Activated T-helper 2 cell treated with anti-CD3 and anti-CD28 coated beads, Interferon-gamma antibody, Interleukin-2, Interleukin-4, amounts not matched to agents 10 μg/mL and 5 μg/mL and 100 μg/mL, durations not matched to agents 14 hours and 24 hours and 36 hours (primary cell): ENCODE results near the gene MTOR. TPM values are rescaled to one million over a fixed set of nuclear protein-coding genes. Genes with fewer than 3 reads are reported as not detected.

Source experiments
- DNase-seq: peaks from one replicate; pipeline ENCODE4 v3.0.0; 2021; ENCODE audit warnings: low spot score
- H3K27ac Mint-ChIP-seq: one replicate; pipeline ENCODE4 v1.8.0; 2021; ENCODE audit warnings: mixed read lengths
- H3K27me3 Mint-ChIP-seq: one replicate; pipeline ENCODE4 v1.8.0; 2021; ENCODE audit warnings: low read depth, mixed read lengths
- H3K36me3 Mint-ChIP-seq: one replicate; pipeline ENCODE4 v1.8.0; 2021; ENCODE audit warnings: low read depth, mixed read lengths
- H3K4me1 Mint-ChIP-seq: one replicate; pipeline ENCODE4 v1.8.0; 2021; ENCODE audit warnings: low read depth, mixed read lengths
- H3K4me3 Mint-ChIP-seq: one replicate; pipeline ENCODE4 v1.8.0; 2021; ENCODE audit warnings: low read depth, mild to moderate bottlenecking, moderate library complexity, mixed read lengths
- H3K9me3 Mint-ChIP-seq: one replicate; pipeline ENCODE4 v1.8.0; 2021; ENCODE audit warnings: mixed read lengths
- intact Hi-C: fragments of 100-400 bp; cut with micrococcal nuclease; formaldehyde crosslinking; loops from one replicate; pipeline ENCODE4 v1.15.1; 2023
- total RNA-seq: library from RNA; stranded (reverse); gene quantifications from 2 replicates; pipeline ENCODE4 v1.2.3, GENCODE V29; 2022

The MTOR gene
- total RNA-seq, 1 donor from 2014 or later = 44.5 TPM

DNA sequence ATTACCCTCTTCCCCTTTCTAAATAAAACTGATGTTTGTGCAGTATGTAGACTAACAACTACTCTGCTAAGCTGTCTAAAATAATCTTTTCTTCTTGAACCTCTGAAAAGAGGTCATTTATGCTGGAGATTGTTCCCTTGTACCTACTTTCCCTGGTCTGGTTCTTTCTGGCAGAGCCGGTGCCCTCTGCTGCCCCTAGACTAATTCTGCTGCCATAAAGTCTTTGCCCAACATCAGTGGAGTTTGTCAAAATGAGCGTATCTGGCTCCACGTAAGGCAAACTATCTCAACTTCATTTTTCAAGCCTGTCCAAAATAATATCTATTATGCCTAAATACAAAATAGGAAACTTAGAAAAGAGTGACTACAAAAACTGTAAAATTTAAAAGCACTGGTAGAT, 104.1 kb downstream of the MTOR start:
- peaks cover 34% of the 10 kb centered on the region for H3K36me3 Mint-ChIP-seq
- H3K27me3 Mint-ChIP-seq = no peaks in the 10 kb centered on the region
- H3K27ac Mint-ChIP-seq = no peak overlapping the region
- DNase-seq = no peak
- intact Hi-C loops = no loop called here
- H3K4me3 Mint-ChIP-seq = no peak overlapping the region
- no peaks in the 10 kb centered on the region for H3K9me3 Mint-ChIP-seq
- H3K4me1 Mint-ChIP-seq = peaks cover 10% of the 10 kb centered on the region

DNA sequence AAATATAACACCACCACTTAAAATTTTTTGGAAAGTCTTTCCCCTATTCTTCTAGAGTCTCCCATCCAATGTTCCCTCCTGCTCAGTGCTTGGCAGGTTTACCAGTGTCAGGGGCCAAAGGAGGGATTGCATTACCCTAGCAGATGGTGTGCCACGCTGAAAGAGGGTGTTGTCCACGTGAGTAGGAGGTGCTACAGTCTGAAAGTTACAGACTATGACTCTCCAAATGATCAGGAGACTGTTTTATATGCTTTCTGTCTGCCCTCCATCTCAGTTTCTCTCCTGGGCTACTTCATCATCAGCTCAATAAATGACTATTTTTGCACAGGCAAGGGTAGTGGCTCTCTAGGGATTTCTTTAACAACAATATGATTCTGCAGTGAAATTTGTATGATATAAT, 104.5 kb downstream of the MTOR start:
- Mint-ChIP-seq H3K27ac (no peak overlapping the region), H3K36me3 (peaks cover 34% of the 10 kb centered on the region), H3K9me3 (no peaks in the 10 kb centered on the region), H3K4me1 (peaks cover 10% of the 10 kb centered on the region), H3K27me3 (no peaks in the 10 kb centered on the region), H3K4me3 (no peak overlapping the region)
- no peak for DNase-seq
- intact Hi-C loops = no loop called here

DNA sequence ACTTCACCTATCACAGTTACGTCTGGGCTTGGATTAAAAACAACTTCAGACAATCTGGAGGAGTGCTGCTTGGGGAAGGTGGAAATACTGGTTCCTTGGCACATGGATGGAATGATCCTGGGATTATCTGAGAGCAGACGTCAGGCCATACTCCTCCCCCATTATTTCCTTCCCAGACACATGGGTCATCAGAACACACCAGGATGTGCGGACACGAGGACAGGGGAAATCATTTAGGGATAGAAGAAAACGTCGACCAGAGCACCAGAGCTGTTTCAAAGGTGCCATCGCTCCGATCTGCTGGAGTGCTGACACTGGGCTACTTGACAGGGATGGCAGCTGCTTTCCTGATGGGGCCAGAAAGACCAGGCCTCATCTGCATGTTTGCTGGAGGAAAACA, 105.0 kb downstream of the MTOR start:
- H3K27ac Mint-ChIP-seq = peak overlapping the region; percentile 43

DNA sequence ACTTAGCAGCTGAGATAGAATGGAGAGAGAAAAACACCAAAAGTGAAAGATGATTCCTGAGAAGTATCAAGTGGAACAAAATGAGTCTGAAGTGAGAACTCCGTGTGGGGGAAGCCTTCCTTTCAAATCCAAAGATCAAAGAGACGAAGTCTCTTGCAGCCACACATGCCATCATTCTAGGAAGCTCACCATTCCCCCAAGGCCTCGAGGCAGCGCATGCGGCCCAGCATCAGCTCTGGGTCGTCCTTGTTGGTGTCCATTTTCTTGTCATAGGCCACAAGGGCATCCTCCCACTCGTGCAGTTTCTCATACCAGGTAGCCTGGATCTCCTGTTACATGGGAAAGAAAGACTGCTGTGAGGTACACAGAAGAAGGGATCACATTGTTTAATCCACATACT, 105.4 kb downstream of the MTOR start:
- no peaks in the 10 kb centered on the region for H3K9me3 Mint-ChIP-seq
- H3K4me1 Mint-ChIP-seq = peaks cover 10% of the 10 kb centered on the region
- peaks cover 32% of the 10 kb centered on the region for H3K36me3 Mint-ChIP-seq
- H3K4me3 Mint-ChIP-seq = no peak overlapping the region
- H3K27ac Mint-ChIP-seq = peak overlapping the region; percentile 15
- no peaks in the 10 kb centered on the region for H3K27me3 Mint-ChIP-seq
- intact Hi-C loops = no loop called here
- DNase-seq = no peak

More for the DNA sequence above, 105.0 kb downstream of the MTOR start:
- H3K27me3 Mint-ChIP-seq = no peaks in the 10 kb centered on the region
- no peak for DNase-seq
- H3K36me3 Mint-ChIP-seq = peaks cover 35% of the 10 kb centered on the region
- no peaks in the 10 kb centered on the region for H3K9me3 Mint-ChIP-seq
- intact Hi-C loops = no loop called here
- peaks cover 10% of the 10 kb centered on the region for H3K4me1 Mint-ChIP-seq
- H3K4me3 Mint-ChIP-seq = no peak overlapping the region

DNA sequence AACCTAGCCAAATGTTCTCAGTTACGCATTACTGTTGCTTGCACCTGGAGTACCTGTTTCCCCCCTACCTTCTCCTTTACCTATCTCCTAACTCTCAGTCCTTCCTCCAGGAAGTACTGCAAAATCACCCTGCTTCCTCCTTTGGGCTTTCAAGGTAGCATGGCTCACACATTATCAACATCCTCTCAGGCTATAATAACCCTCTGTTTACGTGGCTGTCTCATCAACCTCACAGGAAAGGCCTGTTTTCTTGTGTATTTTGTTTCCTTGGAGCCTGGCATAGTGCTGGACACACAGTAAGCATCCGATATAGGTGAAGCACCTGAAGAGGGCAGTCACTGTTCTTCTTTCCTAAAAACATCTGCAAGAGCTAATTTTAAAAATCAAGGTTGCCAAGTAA, 105.9 kb downstream of the MTOR start:
- no peak overlapping the region for H3K4me3 Mint-ChIP-seq
- peak overlapping the region; percentile 15 for H3K27ac Mint-ChIP-seq
- H3K4me1 Mint-ChIP-seq = peaks cover 10% of the 10 kb centered on the region
- no peaks in the 10 kb centered on the region for H3K27me3 Mint-ChIP-seq
- intact Hi-C loops = no loop called here
- no peaks in the 10 kb centered on the region for H3K9me3 Mint-ChIP-seq
- peaks cover 27% of the 10 kb centered on the region for H3K36me3 Mint-ChIP-seq
- DNase-seq = no peak

DNA sequence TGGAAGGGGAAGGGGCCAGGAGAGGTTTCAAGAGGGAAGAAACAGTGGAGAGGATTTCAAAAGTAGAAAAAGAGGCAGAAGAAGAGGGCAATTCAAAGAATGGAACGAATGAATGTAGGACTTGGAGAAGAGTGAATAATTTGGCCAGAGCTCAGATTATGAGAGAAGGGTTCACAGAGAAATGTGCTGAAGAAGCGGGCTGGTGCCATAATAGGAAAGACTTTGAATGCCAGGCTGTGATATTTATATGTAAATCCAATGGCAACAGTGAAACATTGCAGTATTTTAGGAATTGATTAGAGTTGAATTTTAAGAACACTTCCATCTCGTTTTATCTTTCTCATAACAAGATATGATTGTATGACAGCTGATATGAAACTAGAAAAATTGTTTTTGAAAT, 109.2 kb downstream of the MTOR start:
- H3K27me3 Mint-ChIP-seq = no peaks in the 10 kb centered on the region
- no peak overlapping the region for H3K27ac Mint-ChIP-seq
- intact Hi-C loops = no loop called here
- DNase-seq = no peak
- peaks cover 10% of the 10 kb centered on the region for H3K4me1 Mint-ChIP-seq
- peaks cover 30% of the 10 kb centered on the region for H3K36me3 Mint-ChIP-seq
- no peak overlapping the region for H3K4me3 Mint-ChIP-seq
- H3K9me3 Mint-ChIP-seq = no peaks in the 10 kb centered on the region

DNA sequence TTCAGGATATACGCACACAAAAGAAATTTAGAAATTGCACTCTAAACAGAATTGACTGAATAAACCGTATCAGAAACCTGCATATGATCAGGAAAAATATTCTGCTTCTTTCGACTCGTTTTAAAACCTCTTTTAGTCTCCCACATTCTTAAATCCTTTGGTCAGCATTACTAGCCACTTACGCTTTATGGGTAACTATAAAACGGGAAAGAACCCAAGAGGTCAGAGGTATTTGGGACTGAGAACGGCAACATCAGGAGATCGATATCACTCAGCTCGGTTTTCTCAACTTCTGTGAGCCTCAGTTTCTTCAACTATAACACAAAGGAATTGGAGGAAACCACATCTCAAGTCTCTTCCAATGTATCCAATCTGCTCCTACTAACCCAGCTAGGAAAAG, 109.6 kb downstream of the MTOR start:
- intact Hi-C loops = no loop called here
- DNase-seq = no peak
- Mint-ChIP-seq H3K36me3 (peaks cover 30% of the 10 kb centered on the region), H3K9me3 (no peaks in the 10 kb centered on the region), H3K4me1 (peaks cover 10% of the 10 kb centered on the region), H3K27me3 (no peaks in the 10 kb centered on the region), H3K4me3 (no peak overlapping the region), H3K27ac (no peak overlapping the region)

DNA sequence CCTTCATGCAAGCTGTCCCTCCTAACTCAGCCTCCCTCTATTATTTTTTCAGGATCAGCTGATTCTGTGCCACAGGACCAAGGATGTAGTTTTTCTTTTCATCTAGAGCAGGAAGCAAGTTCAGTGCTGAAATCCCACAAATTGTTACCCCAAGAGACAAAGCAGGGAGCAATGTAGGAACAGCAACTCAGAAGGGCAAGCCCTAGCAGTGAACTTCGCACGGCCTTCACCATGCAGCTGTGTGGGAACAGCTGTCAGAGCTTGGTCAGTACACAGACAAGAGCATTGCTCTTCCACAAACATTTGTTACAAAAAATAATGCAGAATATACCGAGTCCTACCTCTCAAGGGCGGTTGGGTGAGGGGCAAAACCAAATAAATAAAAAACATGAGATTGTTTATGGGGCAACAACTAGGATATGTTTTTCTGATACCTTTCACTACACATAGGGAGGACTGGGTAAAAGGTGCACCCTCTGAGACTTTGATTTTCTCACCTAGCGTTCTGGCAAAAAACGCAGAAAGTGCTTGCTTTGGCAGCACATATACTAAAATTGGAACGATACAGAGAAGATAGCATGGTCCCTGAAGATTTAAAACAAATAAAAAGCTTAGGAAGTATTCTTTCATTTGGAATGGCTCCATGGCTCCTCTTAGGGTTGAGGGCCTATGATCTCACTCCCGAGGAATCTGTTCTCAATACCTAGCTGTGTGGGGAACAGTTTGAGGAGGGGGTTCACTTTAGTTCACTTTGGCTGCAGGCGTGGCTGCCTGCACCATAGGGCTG, 110.3 kb downstream of the MTOR start:
- Mint-ChIP-seq H3K27me3 (no peaks in the 10 kb centered on the region), H3K9me3 (no peaks in the 10 kb centered on the region), H3K27ac (no peak overlapping the region), H3K4me3 (no peak overlapping the region), H3K4me1 (peaks cover 6% of the 10 kb centered on the region), H3K36me3 (peaks cover 27% of the 10 kb centered on the region)
- no peak for DNase-seq
- intact Hi-C loops = no loop called here

DNA sequence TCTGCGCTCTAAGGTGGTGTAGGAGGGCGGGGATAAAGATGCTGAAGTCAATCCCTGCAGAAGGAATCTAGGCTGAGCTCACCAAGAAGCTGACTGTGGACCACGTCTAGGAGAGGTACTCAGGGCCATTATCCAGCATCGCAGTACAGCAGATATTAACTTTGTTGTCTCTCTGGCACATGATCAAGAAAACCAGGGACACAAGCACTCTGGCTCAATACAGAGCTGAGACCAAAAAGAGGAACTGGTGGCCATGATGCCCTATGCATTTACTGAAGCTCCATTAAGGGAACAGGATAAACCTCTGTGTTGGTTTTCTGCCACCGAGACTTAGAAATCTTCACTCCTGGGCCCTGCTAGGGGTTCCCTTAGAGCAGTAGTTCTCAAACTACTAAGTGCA, 111.2 kb downstream of the MTOR start:
- no peak overlapping the region for H3K4me3 Mint-ChIP-seq
- H3K9me3 Mint-ChIP-seq = no peaks in the 10 kb centered on the region
- H3K36me3 Mint-ChIP-seq = peaks cover 25% of the 10 kb centered on the region
- no peaks in the 10 kb centered on the region for H3K27me3 Mint-ChIP-seq
- H3K4me1 Mint-ChIP-seq = no peaks in the 10 kb centered on the region
- intact Hi-C loops = no loop called here
- H3K27ac Mint-ChIP-seq = no peak overlapping the region
- DNase-seq = no peak

DNA sequence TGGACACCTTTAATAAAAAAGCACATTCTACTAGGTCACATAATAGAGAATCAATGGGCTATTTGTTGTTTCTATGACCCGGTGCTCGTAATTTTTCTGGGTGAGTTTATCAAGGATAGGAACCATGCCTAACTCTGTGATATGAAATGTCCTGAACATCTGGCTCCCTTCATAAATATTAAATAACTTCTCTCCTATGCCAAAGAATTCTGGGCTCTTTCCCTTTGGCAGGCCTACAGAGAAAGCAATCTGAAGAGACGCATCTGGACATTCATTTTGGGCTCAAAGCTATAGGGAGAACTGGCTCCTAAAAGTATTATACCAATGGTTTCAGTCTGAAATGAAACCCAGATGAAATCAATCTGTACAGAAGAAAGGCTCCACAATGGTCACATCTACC, 112.0 kb downstream of the MTOR start:
- intact Hi-C loops = no loop called here

DNA sequence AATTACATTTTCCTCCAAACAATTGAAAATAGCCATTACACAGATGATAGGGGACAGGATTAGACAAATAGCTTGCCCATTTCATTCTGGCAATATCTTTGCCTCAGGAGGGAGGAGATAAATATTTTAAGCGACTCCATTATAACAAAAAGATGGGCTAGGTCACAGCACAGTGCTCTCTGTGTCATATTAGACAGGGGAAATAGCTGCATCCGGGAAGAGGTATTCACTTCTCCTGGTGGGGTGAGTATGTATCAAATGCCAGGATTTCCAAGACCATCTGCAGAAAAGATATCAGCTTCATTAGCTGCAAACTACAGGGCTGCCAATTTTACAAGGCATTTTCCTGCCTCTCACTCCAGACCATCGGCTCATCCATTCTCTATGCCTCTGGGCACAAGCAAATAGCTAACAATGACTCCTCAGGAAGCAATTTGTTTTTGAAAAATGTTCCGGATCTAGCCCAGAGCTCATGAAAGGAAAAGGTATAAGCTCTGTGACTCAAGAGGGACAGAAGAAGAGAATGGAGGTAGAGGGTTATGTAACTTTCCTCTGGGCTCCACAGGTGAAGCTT, 115.1 kb downstream of the MTOR start:
- Mint-ChIP-seq H3K4me1 (peaks cover 2% of the 10 kb centered on the region), H3K4me3 (no peak overlapping the region), H3K36me3 (peaks cover 34% of the 10 kb centered on the region), H3K27ac (no peak overlapping the region), H3K27me3 (no peaks in the 10 kb centered on the region), H3K9me3 (no peaks in the 10 kb centered on the region)
- no peak for DNase-seq
- intact Hi-C loops = no loop called here

More for the DNA sequence above, 112.0 kb downstream of the MTOR start:
- Mint-ChIP-seq H3K36me3 (peaks cover 26% of the 10 kb centered on the region), H3K4me3 (no peak overlapping the region), H3K27ac (no peak overlapping the region), H3K4me1 (no peaks in the 10 kb centered on the region), H3K27me3 (no peaks in the 10 kb centered on the region), H3K9me3 (no peaks in the 10 kb centered on the region)
- no peak for DNase-seq

DNA sequence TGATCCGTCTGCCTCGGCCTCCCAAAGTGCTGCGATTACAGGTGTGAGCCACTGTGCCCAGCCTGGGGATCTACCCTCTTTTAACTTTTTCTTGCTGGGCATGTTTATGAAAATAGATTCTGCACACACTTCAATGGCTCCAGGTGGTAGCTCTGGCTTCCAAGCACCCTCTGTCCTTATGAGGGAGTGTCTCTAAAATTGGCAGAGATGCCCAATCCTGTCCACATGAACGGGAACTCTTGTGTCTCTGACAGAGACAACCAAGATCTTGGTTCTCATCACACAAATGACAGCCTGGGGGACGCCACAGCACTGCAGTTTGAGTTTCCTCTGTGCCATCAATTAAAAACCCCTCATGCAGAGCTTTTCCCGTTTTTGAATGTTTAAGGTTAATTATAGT, 116.6 kb downstream of the MTOR start:
- Mint-ChIP-seq H3K27ac (no peak overlapping the region), H3K4me3 (no peak overlapping the region), H3K4me1 (peaks cover 2% of the 10 kb centered on the region), H3K27me3 (no peaks in the 10 kb centered on the region), H3K36me3 (peaks cover 34% of the 10 kb centered on the region), H3K9me3 (no peaks in the 10 kb centered on the region)
- DNase-seq = no peak
- intact Hi-C loops = no loop called here

DNA sequence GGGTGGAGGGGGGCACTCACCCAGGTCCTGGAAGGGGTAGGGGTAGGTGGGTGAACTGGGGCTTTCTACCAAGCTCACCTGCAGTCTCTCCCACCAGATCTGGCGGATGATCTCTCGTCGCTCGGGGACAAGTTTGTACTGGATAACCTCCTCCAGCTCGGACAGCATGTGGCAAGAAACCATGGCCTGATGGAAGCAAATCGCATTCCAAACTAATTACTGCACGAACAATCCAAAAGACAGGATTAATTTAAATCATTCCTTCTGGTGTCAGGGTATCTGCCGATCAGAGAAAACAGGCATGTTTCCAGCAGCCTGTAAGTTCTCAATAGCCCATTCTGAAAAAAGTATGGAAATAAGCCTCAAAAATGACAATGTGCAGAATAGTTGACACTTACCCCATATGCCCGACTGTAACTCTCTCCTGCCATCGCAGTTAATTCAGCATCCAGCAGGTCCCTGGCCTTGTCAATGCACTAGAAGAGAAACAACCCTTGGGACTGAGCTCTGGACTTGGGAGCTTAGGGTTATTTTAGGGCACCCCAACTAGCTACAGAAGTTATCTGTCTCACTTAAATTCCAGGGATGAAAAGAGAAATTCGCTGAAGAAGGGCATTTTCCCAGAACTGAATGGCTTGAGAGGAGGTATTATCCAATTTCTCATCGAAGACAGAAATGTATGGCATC, 117.6 kb downstream of the MTOR start:
- Mint-ChIP-seq H3K9me3 (no peaks in the 10 kb centered on the region), H3K27me3 (no peaks in the 10 kb centered on the region), H3K4me1 (peaks cover 2% of the 10 kb centered on the region), H3K27ac (no peak overlapping the region), H3K4me3 (no peak overlapping the region), H3K36me3 (peaks cover 34% of the 10 kb centered on the region)
- intact Hi-C loops = no loop called here
- DNase-seq = no peak
